ENCODE measurements around the gene ZMPSTE24.
A peak's percentile ranks its signal among the peaks of the same experiment; 100 is the strongest.
"Not testable (repeated sequence)": the region's sequence is repeated elsewhere in the genome, so short reads cannot be mapped to it uniquely, and the experiment has no call there.

The ZMPSTE24 gene

GRCh38 chr1:40332695-40333094 lies 74.7 kb downstream of the ZMPSTE24 start:
- DNase-seq, result no peak

- DNase-seq, result no peak
Observed at GRCh38 chr1:40337443-40337842, 79.4 kb downstream of the ZMPSTE24 start.

- peak; percentile 89 to 91 for DNase-seq
Observed at GRCh38 chr1:40338745-40339419, 80.8 kb downstream of the ZMPSTE24 start.

GRCh38 chr1:40339420-40340323 lies 81.6 kb downstream of the ZMPSTE24 start:
- DNase-seq, result no peak

- no peak for DNase-seq
Observed at GRCh38 chr1:40341491-40342380, 83.7 kb downstream of the ZMPSTE24 start.

- not testable (repeated sequence) for DNase-seq
Observed at GRCh38 chr1:40342381-40342717, 84.3 kb downstream of the ZMPSTE24 start.

Measured in activated CD4-positive, alpha-beta T cell treated with anti-CD3 and anti-CD28 coated beads, Interleukin-2, amount 50 U/mL, for 4 hours (primary cell).